B cell (primary cell): ENCODE measurements around the gene TRIO. TPM values are rescaled to one million over a fixed set of nuclear protein-coding genes. Genes with fewer than 3 reads are reported as not detected.

Experiments used
- ATAC-seq: fragments of 200-7000 bp; cut with Tn5 transposase; one replicate; pipeline ENCODE4 v1.10.0; 2021; ENCODE audit warnings: low read depth, mild to moderate bottlenecking, moderate number of reproducible peaks, moderate library complexity
- CTCF ChIA-PET: fragments of 350-600 bp; sonication (Branson Sonifier 250); formaldehyde crosslinking; loops from one replicate; lab custom pipeline; 2021; ENCODE audit warnings: antibody characterized with exemption, inconsistent platforms; lab: Charles Lee
- POLR2A ChIA-PET: fragments of 350-600 bp; sonication (Branson Sonifier 250); formaldehyde crosslinking; loops from one replicate; lab custom pipeline; 2021; ENCODE audit warnings: antibody characterized with exemption; lab: Charles Lee
- DNase-seq: peaks from one replicate; pipeline ENCODE4 v3.0.0; 2013
- H2AFZ ChIP-seq: 2 replicates; pipeline ENCODE4 v1.6.1; 2012; ENCODE audit warnings: mild to moderate bottlenecking, low read depth, low read length; ENCODE audit not compliant: insufficient read depth, poor library complexity, severe bottlenecking
- H3K27ac ChIP-seq, 2 donors: 1 replicate in 1 of 2; 2 replicates in 1 of 2; pipeline ENCODE4 v1.5.1; 2012 to 2013; ENCODE audit warnings: low read length in 2 of 2, mild to moderate bottlenecking in 2 of 2, moderate library complexity in 1 of 2
- H3K27me3 ChIP-seq, 4 experiments: fragments of 200-600 bp in 1 of 4; sonication (generic) in 1 of 4; replicated peaks in 1 of 4; 1 replicate in 2 of 4; 2 replicates in 2 of 4; pipeline versions ENCODE4 v1.6.1 to v1.7.0; 2013 to 2016; ENCODE audit warnings: low read length in 3 of 4, mild to moderate bottlenecking in 2 of 4, mixed read lengths in 1 of 4, moderate library complexity in 1 of 4; ENCODE audit not compliant: insufficient read depth in 4 of 4, control insufficient read depth in 3 of 4; ENCODE audit errors: control extremely low read depth in 1 of 4
- H3K36me3 ChIP-seq, 2 experiments: replicated peaks in 1 of 2; 1 replicate in 1 of 2; 2 replicates in 1 of 2; pipeline versions ENCODE4 v1.6.1 to v1.7.1; 2013; ENCODE audit warnings: low read length in 1 of 2; ENCODE audit not compliant: insufficient read depth in 2 of 2, control insufficient read depth in 1 of 2; ENCODE audit errors: control extremely low read depth in 1 of 2, extremely low read depth in 1 of 2
- H3K4me1 ChIP-seq, 2 donors: fragments of 200-600 bp in 1 of 2; sonication (generic) in 1 of 2; 1 replicate in 1 of 2; 2 replicates in 1 of 2; pipeline versions ENCODE4 v1.5.1 to v1.6.1; 2013 to 2017; ENCODE audit warnings: low read length in 2 of 2; ENCODE audit not compliant: control insufficient read depth in 2 of 2, insufficient read depth in 2 of 2
- H3K4me2 ChIP-seq: replicated peaks from 2 replicates; pipeline ENCODE3; 2012; ENCODE audit warnings: mild to moderate bottlenecking, low read depth, low read length; ENCODE audit not compliant: poor library complexity, severe bottlenecking
- H3K4me3 ChIP-seq, 5 experiments: fragments of 200-600 bp in 1 of 5; sonication (generic) in 1 of 5; 1 replicate in 3 of 5; 2 replicates in 2 of 5; pipeline versions ENCODE4 v1.5.1 to v1.7.0; 2011 to 2016; ENCODE audit warnings: low read length in 4 of 5, mild to moderate bottlenecking in 4 of 5, low read depth in 2 of 5, control low read depth in 1 of 5, moderate library complexity in 1 of 5; ENCODE audit not compliant: insufficient read depth in 1 of 5; ENCODE audit errors: control extremely low read depth in 1 of 5, extremely low read depth in 1 of 5
- H3K79me2 ChIP-seq: fragments of 200-600 bp; sonication (generic); one replicate; pipeline ENCODE4 v1.6.0; 2016; ENCODE audit warnings: low read length; ENCODE audit not compliant: control insufficient read depth, insufficient read depth
- H3K9ac ChIP-seq: fragments of 200-600 bp; sonication (generic); 2 replicates; pipeline ENCODE4 v1.6.1; 2017; ENCODE audit warnings: mild to moderate bottlenecking, low read length, moderate library complexity
- H3K9me3 ChIP-seq, 3 donors: one replicate each; pipeline versions ENCODE4 v1.6.1 to v1.7.1; 2013; ENCODE audit warnings: low read length in 2 of 3; ENCODE audit not compliant: control insufficient read depth in 2 of 3, insufficient read depth in 1 of 3; ENCODE audit errors: control extremely low read depth in 1 of 3
- H4K20me1 ChIP-seq: 2 replicates; pipeline ENCODE4 v1.6.0; 2012; ENCODE audit warnings: mild to moderate bottlenecking, low read length; ENCODE audit not compliant: insufficient read depth, control insufficient read depth, poor library complexity, severe bottlenecking
- H3K27ac Mint-ChIP-seq: one replicate; pipeline ENCODE4 v1.8.0; 2021; ENCODE audit warnings: mixed read lengths
- H3K27me3 Mint-ChIP-seq: one replicate; pipeline ENCODE4 v1.8.0; 2021; ENCODE audit warnings: mixed read lengths
- H3K4me1 Mint-ChIP-seq: one replicate; pipeline ENCODE4 v1.8.0; 2021; ENCODE audit warnings: mixed read lengths
- H3K4me3 Mint-ChIP-seq: one replicate; pipeline ENCODE4 v1.8.0; 2021; ENCODE audit warnings: mixed read lengths
- H3K9me3 Mint-ChIP-seq: one replicate; pipeline ENCODE4 v1.8.0; 2022; ENCODE audit warnings: mixed read lengths; ENCODE audit not compliant: insufficient read depth
- CTCF ChIP-seq: fragments of 200-600 bp; IDR thresholded peaks from one replicate; pipeline ENCODE4 v1.8.0; 2022; ENCODE audit warnings: antibody characterized with exemption, mild to moderate bottlenecking
- EZH2 ChIP-seq: IDR thresholded peaks from 2 replicates; pipeline ENCODE4 v1.6.1; 2012; ENCODE audit warnings: borderline replicate concordance, low read depth, mild to moderate bottlenecking, moderate library complexity, low read length; ENCODE audit not compliant: insufficient read depth, poor library complexity, severe bottlenecking
- WGBS: methylation state at CpG from one replicate; pipeline ENCODE4 v1.1.5; 2013; ENCODE audit warnings: missing lambda C conversion rate; ENCODE audit not compliant: insufficient coverage; 5-methylcytosine and 5-hydroxymethylcytosine counted together
- intact Hi-C: fragments of 100-400 bp; cut with micrococcal nuclease; formaldehyde crosslinking; loops from one replicate; pipeline ENCODE4 v1.10.0; 2022
- polyA plus RNA-seq: library from polyadenylated mRNA; depleted of rRNA; stranded (reverse); fragments of >200 nt; gene quantifications from 2 replicates; pipeline ENCODE4 v1.2.3, GENCODE V29; 2012
- total RNA-seq, 2 donors: library from RNA; stranded (reverse); fragments of 120-200 nt in 1 of 2; gene quantifications; 1 replicate in 1 of 2; 2 replicates in 1 of 2; pipeline versions ENCODE4 v1.2.3 to v1.2.4, GENCODE V29; 2013 to 2022

Gene TRIO
- total and polyA plus RNA-seq, 2 donors (not counting 1 experiment from before 2014, with no cell fraction given), result 90.5 to 479 TPM

GRCh38 chr5:14475045-14475444 is 331.9 kb downstream of the TRIO start:
- H3K27ac ChIP-seq, result no peak overlapping the region
- no peak overlapping the region for H2AFZ ChIP-seq
- H3K9me3 ChIP-seq, result no peaks in the 10 kb centered on the region
- no peak overlapping the region for H3K9ac ChIP-seq
- Mint-ChIP-seq H3K9me3 (no peaks in the 10 kb centered on the region), H3K4me1 (no peaks in the 10 kb centered on the region), H3K27ac (no peak overlapping the region), H3K27me3 (no peaks in the 10 kb centered on the region), H3K4me3 (no peak overlapping the region)
- ATAC-seq, result no peak
- H3K4me1 ChIP-seq, result no peaks in the 10 kb centered on the region
- no peak overlapping the region for H3K4me3 ChIP-seq
- H4K20me1 ChIP-seq, result no peaks in the 10 kb centered on the region
- H3K4me2 ChIP-seq, result no peak overlapping the region
- WGBS, result 100% methylated on average over 4 of the region's 4 CpGs
- H3K27me3 ChIP-seq, result no peaks in the 10 kb centered on the region
- ChIA-PET CTCF (interaction anchor here (0.9 kb wide), 1 partner anchor 488 kb away, joined by 7 read pairs; no protein-coding TSS in a partner anchor), POLR2A (no interaction called here)
- peaks cover 10 to 86% of the 10 kb centered on the region in 2 experiments for H3K36me3 ChIP-seq
- no peak for TF ChIP-seq EZH2
- no peak for TF ChIP-seq CTCF
- H3K79me2 ChIP-seq, result no peaks in the 10 kb centered on the region
- no peak for DNase-seq
- intact Hi-C loops, result no loop called here

- TF ChIP-seq CTCF, result no peak
- TF ChIP-seq EZH2, result no peak
- Mint-ChIP-seq H3K27ac (no peak overlapping the region), H3K4me3 (no peak overlapping the region), H3K4me1 (no peaks in the 10 kb centered on the region), H3K27me3 (no peaks in the 10 kb centered on the region), H3K9me3 (no peaks in the 10 kb centered on the region)
- 100% methylated on average over 2 of the region's 4 CpGs for WGBS
- peaks cover 11 to 87% of the 10 kb centered on the region in 2 experiments for H3K36me3 ChIP-seq
- no peaks in the 10 kb centered on the region for H4K20me1 ChIP-seq
- intact Hi-C loops, result no loop called here
- H2AFZ ChIP-seq, result no peak overlapping the region
- no peaks in the 10 kb centered on the region for H3K4me1 ChIP-seq
- H3K9ac ChIP-seq, result no peak overlapping the region
- ATAC-seq (no peak), DNase-seq (no peak)
- no peaks in the 10 kb centered on the region for H3K79me2 ChIP-seq
- H3K27ac ChIP-seq, result no peak overlapping the region
- no peaks in the 10 kb centered on the region for H3K9me3 ChIP-seq
- H3K4me2 ChIP-seq, result no peak overlapping the region
- H3K4me3 ChIP-seq, result no peak overlapping the region
- POLR2A ChIA-PET, result interaction anchor here (0.7 kb wide), 1 partner anchor 579 kb away, joined by 5 read pairs; no protein-coding TSS in a partner anchor
- H3K27me3 ChIP-seq, result no peaks in the 10 kb centered on the region
- CTCF ChIA-PET, result no interaction called here
Measured at GRCh38 chr5:14476786-14477435, 333.8 kb downstream of the TRIO start.
